Neural cell (in vitro differentiated cells): ENCODE results near the gene CYP3A7. TPM values are rescaled to one million over a fixed set of nuclear protein-coding genes. Genes with fewer than 3 reads are reported as not detected.

ENCODE experiments used
- H2AFZ ChIP-seq: fragments of 200-600, 300-800 bp; sonication (generic), shearing (Covaris generic); 2 replicates; pipeline ENCODE4 v1.6.0; 2014; ENCODE audit warnings: low read depth, mild to moderate bottlenecking, antibody characterized with exemption, low read length, moderate library complexity
- H3F3A ChIP-seq: fragments of 200-600 bp; shearing (Covaris generic); 2 replicates; pipeline ENCODE4 v1.6.1; 2016; ENCODE audit warnings: mild to moderate bottlenecking, moderate library complexity, mixed read lengths, antibody characterized with exemption, low read length; ENCODE audit not compliant: insufficient read depth, poor library complexity, severe bottlenecking
- H3K27ac ChIP-seq: fragments of 200-600, 300-800 bp; sonication (generic), shearing (Covaris generic); 2 replicates; pipeline ENCODE4 v1.5.1; 2014; ENCODE audit warnings: mild to moderate bottlenecking, low read length, moderate library complexity
- H3K27me3 ChIP-seq: fragments of 300-800, 200-600 bp; sonication (generic), shearing (Covaris generic); 2 replicates; pipeline ENCODE4 v1.6.0; 2014; ENCODE audit warnings: mild to moderate bottlenecking, low read depth, low read length, moderate library complexity; ENCODE audit not compliant: insufficient read depth
- H3K36me3 ChIP-seq: fragments of 300-800, 200-600 bp; sonication (generic), shearing (Covaris generic); 2 replicates; pipeline ENCODE4 v1.5.1; 2014; ENCODE audit warnings: mild to moderate bottlenecking, antibody characterized with exemption, low read length, moderate library complexity; ENCODE audit not compliant: insufficient read depth
- H3K4me2 ChIP-seq: fragments of 300-800, 200-600 bp; sonication (generic), shearing (Covaris generic); 2 replicates; pipeline ENCODE4 v1.6.0; 2014; ENCODE audit warnings: mild to moderate bottlenecking, low read length
- H3K4me3 ChIP-seq: fragments of 300-800, 200-600 bp; sonication (generic), shearing (Covaris generic); 2 replicates; pipeline ENCODE4 v1.5.1; 2014; ENCODE audit warnings: mild to moderate bottlenecking, low read length, moderate library complexity
- H3K79me2 ChIP-seq: fragments of 200-600 bp; shearing (Covaris generic); replicated peaks from 2 replicates; pipeline ENCODE4 v1.6.0; 2014; ENCODE audit warnings: mild to moderate bottlenecking, low read length, moderate library complexity; ENCODE audit not compliant: insufficient read depth
- H3K9ac ChIP-seq: fragments of 300-800, 200-600 bp; sonication (generic), shearing (Covaris generic); 2 replicates; pipeline ENCODE4 v1.6.1; 2016; ENCODE audit warnings: mild to moderate bottlenecking, low read length, mixed read lengths
- H3K9me2 ChIP-seq: fragments of 200-600 bp; shearing (Covaris generic); 2 replicates; pipeline ENCODE4 v1.6.1; 2016; ENCODE audit warnings: mild to moderate bottlenecking, low read length, mixed read lengths; ENCODE audit not compliant: insufficient read depth
- H3K9me3 ChIP-seq: fragments of 200-600, 300-800 bp; sonication (generic), shearing (Covaris generic); 2 replicates; pipeline ENCODE4 v1.6.1; 2016; ENCODE audit warnings: mild to moderate bottlenecking, mixed run types, low read length, moderate library complexity, mixed read lengths
- H4K20me1 ChIP-seq: fragments of 200-600 bp; shearing (Covaris generic); 2 replicates; pipeline ENCODE4 v1.6.1; 2016; ENCODE audit warnings: mild to moderate bottlenecking, mixed run types; ENCODE audit not compliant: insufficient read depth
- EP300 ChIP-seq: fragments of 450-650 bp; conservative IDR thresholded peaks from 2 replicates; pipeline ENCODE4 v1.6.1; 2014; ENCODE audit warnings: antibody characterized with exemption, mild to moderate bottlenecking, moderate library complexity; ENCODE audit not compliant: poor library complexity, severe bottlenecking
- EZH2 ChIP-seq: fragments of 200-600, 300-800 bp; shearing (Covaris generic), sonication (generic); IDR thresholded peaks from 2 replicates; pipeline ENCODE4 v1.6.1; 2014; ENCODE audit warnings: antibody characterized with exemption, low read length, borderline replicate concordance, mild to moderate bottlenecking; ENCODE audit not compliant: insufficient read depth, poor library complexity, severe bottlenecking
- MXI1 ChIP-seq: fragments of 450-650 bp; conservative IDR thresholded peaks from 2 replicates; pipeline ENCODE4 v1.6.1; 2014; ENCODE audit warnings: antibody characterized with exemption, mild to moderate bottlenecking; ENCODE audit not compliant: poor library complexity, severe bottlenecking
- POLR2AphosphoS5 ChIP-seq: IDR thresholded peaks from 2 replicates; pipeline ENCODE4 v1.6.1; 2012
- RAD21 ChIP-seq: fragments of 450-650 bp; conservative IDR thresholded peaks from 2 replicates; pipeline ENCODE4 v1.6.1; 2014; ENCODE audit warnings: antibody characterized with exemption, mild to moderate bottlenecking, moderate library complexity
- SMC3 ChIP-seq: fragments of 450-650 bp; conservative IDR thresholded peaks from 2 replicates; pipeline ENCODE4 v1.6.1; 2014; ENCODE audit warnings: antibody characterized with exemption, mild to moderate bottlenecking, moderate library complexity; ENCODE audit not compliant: poor library complexity
- TAF1 ChIP-seq: IDR thresholded peaks from 2 replicates; pipeline ENCODE4 v1.6.1; 2012; ENCODE audit warnings: low read depth
- polyA plus RNA-seq: library from polyadenylated mRNA; depleted of rRNA; stranded (reverse); fragments of >200 nt; gene quantifications from 2 replicates; pipeline ENCODE4 v1.2.3, GENCODE V29; 2014
- TF ChIP-seq, protein P1 (sequence below): fragments of 450-650 bp; IDR thresholded peaks from 2 replicates; pipeline ENCODE4 v1.5.1; 2014; ENCODE audit warnings: antibody characterized with exemption, mild to moderate bottlenecking, moderate library complexity; ENCODE audit not compliant: poor library complexity, severe bottlenecking
- TF ChIP-seq, protein P2 (sequence below): IDR thresholded peaks from 2 replicates; pipeline ENCODE4 v1.6.1; 2012; ENCODE audit warnings: borderline replicate concordance

The CYP3A7 gene
- polyA plus RNA-seq, 1 donor from 2014 or later: not detected

DNA sequence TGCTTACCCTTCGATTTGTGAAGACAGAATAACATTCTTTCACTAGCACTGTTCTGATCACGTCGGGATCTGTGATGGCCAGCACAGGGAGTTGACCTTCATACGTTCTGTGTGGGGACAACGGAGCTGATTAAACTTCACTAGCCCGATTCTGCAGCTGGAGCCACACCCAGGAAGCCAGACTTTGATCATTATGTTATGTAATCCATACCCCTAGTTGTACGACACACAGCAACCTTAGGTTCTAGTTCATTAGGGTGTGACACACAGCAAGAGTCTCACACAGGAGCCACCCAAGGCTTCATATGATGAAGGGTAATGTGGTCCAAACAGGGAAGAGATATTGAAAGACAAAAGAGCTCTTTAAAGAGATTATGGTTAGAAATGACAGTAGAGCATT, 62.4 kb downstream of the CYP3A7 start:
- Histone ChIP-seq H3K4me3 (no peak overlapping the region), H3K79me2 (no peaks in the 10 kb centered on the region), H3K9ac (no peak overlapping the region), H3K27me3 (no peaks in the 10 kb centered on the region), H3K36me3 (no peaks in the 10 kb centered on the region), H2AFZ (no peak overlapping the region), H3K4me2 (no peak overlapping the region), H4K20me1 (no peaks in the 10 kb centered on the region), H3K9me3 (no peaks in the 10 kb centered on the region), H3K27ac (no peak overlapping the region), H3K9me2 (no peaks in the 10 kb centered on the region), H3F3A (no peaks in the 10 kb centered on the region)
- TF ChIP-seq, protein P1, sequence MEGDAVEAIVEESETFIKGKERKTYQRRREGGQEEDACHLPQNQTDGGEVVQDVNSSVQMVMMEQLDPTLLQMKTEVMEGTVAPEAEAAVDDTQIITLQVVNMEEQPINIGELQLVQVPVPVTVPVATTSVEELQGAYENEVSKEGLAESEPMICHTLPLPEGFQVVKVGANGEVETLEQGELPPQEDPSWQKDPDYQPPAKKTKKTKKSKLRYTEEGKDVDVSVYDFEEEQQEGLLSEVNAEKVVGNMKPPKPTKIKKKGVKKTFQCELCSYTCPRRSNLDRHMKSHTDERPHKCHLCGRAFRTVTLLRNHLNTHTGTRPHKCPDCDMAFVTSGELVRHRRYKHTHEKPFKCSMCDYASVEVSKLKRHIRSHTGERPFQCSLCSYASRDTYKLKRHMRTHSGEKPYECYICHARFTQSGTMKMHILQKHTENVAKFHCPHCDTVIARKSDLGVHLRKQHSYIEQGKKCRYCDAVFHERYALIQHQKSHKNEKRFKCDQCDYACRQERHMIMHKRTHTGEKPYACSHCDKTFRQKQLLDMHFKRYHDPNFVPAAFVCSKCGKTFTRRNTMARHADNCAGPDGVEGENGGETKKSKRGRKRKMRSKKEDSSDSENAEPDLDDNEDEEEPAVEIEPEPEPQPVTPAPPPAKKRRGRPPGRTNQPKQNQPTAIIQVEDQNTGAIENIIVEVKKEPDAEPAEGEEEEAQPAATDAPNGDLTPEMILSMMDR: no peak
- TF ChIP-seq TAF1: no peak
- no peak for TF ChIP-seq POLR2AphosphoS5
- TF ChIP-seq EZH2: no peak
- TF ChIP-seq MXI1: no peak
- TF ChIP-seq SMC3: no peak
- TF ChIP-seq EP300: no peak
- TF ChIP-seq RAD21: no peak
- TF ChIP-seq, protein P2, sequence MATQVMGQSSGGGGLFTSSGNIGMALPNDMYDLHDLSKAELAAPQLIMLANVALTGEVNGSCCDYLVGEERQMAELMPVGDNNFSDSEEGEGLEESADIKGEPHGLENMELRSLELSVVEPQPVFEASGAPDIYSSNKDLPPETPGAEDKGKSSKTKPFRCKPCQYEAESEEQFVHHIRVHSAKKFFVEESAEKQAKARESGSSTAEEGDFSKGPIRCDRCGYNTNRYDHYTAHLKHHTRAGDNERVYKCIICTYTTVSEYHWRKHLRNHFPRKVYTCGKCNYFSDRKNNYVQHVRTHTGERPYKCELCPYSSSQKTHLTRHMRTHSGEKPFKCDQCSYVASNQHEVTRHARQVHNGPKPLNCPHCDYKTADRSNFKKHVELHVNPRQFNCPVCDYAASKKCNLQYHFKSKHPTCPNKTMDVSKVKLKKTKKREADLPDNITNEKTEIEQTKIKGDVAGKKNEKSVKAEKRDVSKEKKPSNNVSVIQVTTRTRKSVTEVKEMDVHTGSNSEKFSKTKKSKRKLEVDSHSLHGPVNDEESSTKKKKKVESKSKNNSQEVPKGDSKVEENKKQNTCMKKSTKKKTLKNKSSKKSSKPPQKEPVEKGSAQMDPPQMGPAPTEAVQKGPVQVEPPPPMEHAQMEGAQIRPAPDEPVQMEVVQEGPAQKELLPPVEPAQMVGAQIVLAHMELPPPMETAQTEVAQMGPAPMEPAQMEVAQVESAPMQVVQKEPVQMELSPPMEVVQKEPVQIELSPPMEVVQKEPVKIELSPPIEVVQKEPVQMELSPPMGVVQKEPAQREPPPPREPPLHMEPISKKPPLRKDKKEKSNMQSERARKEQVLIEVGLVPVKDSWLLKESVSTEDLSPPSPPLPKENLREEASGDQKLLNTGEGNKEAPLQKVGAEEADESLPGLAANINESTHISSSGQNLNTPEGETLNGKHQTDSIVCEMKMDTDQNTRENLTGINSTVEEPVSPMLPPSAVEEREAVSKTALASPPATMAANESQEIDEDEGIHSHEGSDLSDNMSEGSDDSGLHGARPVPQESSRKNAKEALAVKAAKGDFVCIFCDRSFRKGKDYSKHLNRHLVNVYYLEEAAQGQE: no peak

DNA sequence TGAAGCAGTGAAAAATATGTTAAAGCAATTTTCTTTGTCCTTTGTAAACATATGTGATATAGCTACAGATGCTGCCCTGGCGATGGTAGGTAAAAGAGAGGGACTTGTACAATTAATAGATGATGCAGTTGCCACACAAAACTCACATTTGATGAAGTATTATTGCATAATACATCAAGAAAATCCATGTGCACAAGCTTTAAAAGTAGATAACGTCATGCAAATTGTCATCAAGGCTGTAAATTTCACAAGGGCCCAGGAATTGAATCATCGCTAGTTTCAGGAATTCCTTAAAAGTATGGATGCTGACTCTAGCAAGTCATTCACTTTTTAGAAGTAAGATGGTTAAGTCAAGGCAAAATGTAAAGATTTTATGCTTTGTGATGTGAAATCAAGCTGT, 65.2 kb downstream of the CYP3A7 start:
- Histone ChIP-seq H3K27ac (no peak overlapping the region), H3K36me3 (no peaks in the 10 kb centered on the region), H3K9me3 (no peaks in the 10 kb centered on the region), H3K27me3 (no peaks in the 10 kb centered on the region), H2AFZ (no peak overlapping the region), H3K9ac (no peak overlapping the region), H4K20me1 (no peaks in the 10 kb centered on the region), H3K4me3 (no peak overlapping the region), H3K4me2 (no peak overlapping the region), H3K79me2 (no peaks in the 10 kb centered on the region), H3F3A (no peaks in the 10 kb centered on the region), H3K9me2 (no peaks in the 10 kb centered on the region)
- no peak for TF ChIP-seq EP300
- TF ChIP-seq, protein P1: no peak
- no peak for TF ChIP-seq TAF1
- TF ChIP-seq EZH2: no peak
- no peak for TF ChIP-seq RAD21
- TF ChIP-seq SMC3: no peak
- no peak for TF ChIP-seq MXI1
- TF ChIP-seq, protein P2: no peak
- no peak for TF ChIP-seq POLR2AphosphoS5
